GM12878 (cell line): ENCODE results near the gene ZBED4. TPM values are rescaled to one million over a fixed set of nuclear protein-coding genes. Genes with fewer than 3 reads are reported as not detected.

Source experiments
- ATAC-seq: fragments of 200-7000 bp; cut with Tn5 transposase; 3 replicates; pipeline ENCODE4 v1.9.1; 2020; ENCODE audit warnings: mild to moderate bottlenecking, moderate library complexity
- BruUV-seq: library from RNA; stranded (reverse); fragments of 400-500 nt; replicated peaks from 2 replicates; lab custom pipeline; 2021; lab: Mats Ljungman, UMichigan
- CTCF ChIA-PET: fragments of 300-600 bp; sonication (Branson Sonifier 250); formaldehyde crosslinking; extraction: SDS; loops from one replicate; lab custom pipeline; 2021; ENCODE audit warnings: inconsistent platforms; lab: Yijun Ruan, JAX
- POLR2A ChIA-PET: fragments of 350-600 bp; formaldehyde crosslinking; extraction: SDS; loops from one replicate; lab custom pipeline; 2021; ENCODE audit warnings: inconsistent platforms; lab: Charles Lee
- RAD21 ChIA-PET: fragments of 300-600 bp; sonication (Branson Sonifier 250); formaldehyde crosslinking; loops from one replicate; lab custom pipeline; 2023; ENCODE audit warnings: antibody characterized with exemption; ENCODE audit not compliant: unreplicated experiment; lab: Charles Lee
- SMC1A ChIA-PET: fragments of 300-600 bp; sonication (Branson Sonifier 250); formaldehyde crosslinking; loops from one replicate; lab custom pipeline; 2023; ENCODE audit not compliant: unreplicated experiment, uncharacterized antibody; lab: Charles Lee
- DNase-seq: peaks from one replicate; pipeline ENCODE4 v3.0.0-alpha.2; 2011; ENCODE audit warnings: low read depth, low spot score
- FAIRE-seq: peaks from 3 replicates; lab custom pipeline; 2011; peaks lifted over from hg19 to GRCh38; lab: Jason Lieb, UNC
- H2AFZ ChIP-seq: 2 replicates; pipeline ENCODE4 v1.6.0; 2011; ENCODE audit warnings: low read depth, low read length, control low read depth; ENCODE audit not compliant: control insufficient read depth
- H3K27ac ChIP-seq: 2 replicates; pipeline ENCODE4 v1.5.1; 2011; ENCODE audit warnings: control low read depth; ENCODE audit not compliant: control insufficient read depth, insufficient read depth
- H3K27me3 ChIP-seq, 2 experiments: replicated peaks in 1 of 2; 2 replicates each; pipeline versions ENCODE4 v1.6.0 to v1.6.1; 2011; ENCODE audit warnings: low read length in 1 of 2; ENCODE audit not compliant: control insufficient read depth in 2 of 2, insufficient read depth in 2 of 2
- H3K36me3 ChIP-seq, 2 experiments: 2 replicates each; pipeline ENCODE4 v1.5.1; 2011; ENCODE audit warnings: low read length in 1 of 2; ENCODE audit not compliant: control insufficient read depth in 2 of 2, insufficient read depth in 2 of 2
- H3K4me1 ChIP-seq: 2 replicates; pipeline ENCODE4 v1.6.1; 2011; ENCODE audit warnings: mild to moderate bottlenecking, low read length, moderate library complexity, mixed read lengths; ENCODE audit not compliant: control insufficient read depth, insufficient read depth
- H3K4me2 ChIP-seq: 2 replicates; pipeline ENCODE4 v1.6.0; 2011; ENCODE audit warnings: control low read depth; ENCODE audit not compliant: control insufficient read depth, insufficient read depth
- H3K4me3 ChIP-seq: fragments of 200-600 bp; sonication (generic); 2 replicates; pipeline ENCODE4 v1.5.1; 2016
- H3K79me2 ChIP-seq: 2 replicates; pipeline ENCODE4 v1.6.0; 2011; ENCODE audit warnings: low read length; ENCODE audit not compliant: control insufficient read depth, insufficient read depth
- H3K9ac ChIP-seq: 2 replicates; pipeline ENCODE4 v1.8.0; 2011; ENCODE audit warnings: low read length, control low read depth, mixed read lengths; ENCODE audit not compliant: control insufficient read depth, insufficient read depth
- H3K9me3 ChIP-seq: replicated peaks from 3 replicates; pipeline ENCODE4 v1.5.1; 2011; ENCODE audit warnings: mild to moderate bottlenecking, low read length; ENCODE audit not compliant: control insufficient read depth, insufficient read depth
- H4K20me1 ChIP-seq: 2 replicates; pipeline ENCODE4 v1.6.0; 2011; ENCODE audit not compliant: control insufficient read depth, insufficient read depth
- BHLHE40 ChIP-seq, 2 experiments: fragments of 450-650 bp in 1 of 2; IDR thresholded peaks; 2 replicates each; pipeline ENCODE4 v1.6.1; 2011 to 2017; ENCODE audit warnings: low read depth in 2 of 2, borderline replicate concordance in 1 of 2, improper control_type of control experiment in 1 of 2, low read length in 1 of 2, mild to moderate bottlenecking in 1 of 2
- MTA2 ChIP-seq: fragments of 450-650 bp; IDR thresholded peaks from 2 replicates; pipeline ENCODE4 v1.6.1; 2016; ENCODE audit warnings: low read depth, mild to moderate bottlenecking, moderate library complexity
- MXI1 ChIP-seq: fragments of 150-350 bp; IDR thresholded peaks from 2 replicates; pipeline ENCODE4 v1.6.1; 2011; ENCODE audit warnings: low read depth, mild to moderate bottlenecking, inconsistent platforms, low read length, improper control_type of control experiment
- NKRF ChIP-seq: fragments of 450-650 bp; conservative IDR thresholded peaks from 2 replicates; pipeline ENCODE4 v1.6.1; 2017; ENCODE audit warnings: mild to moderate bottlenecking, moderate library complexity
- POLR2AphosphoS5 ChIP-seq: IDR thresholded peaks from 2 replicates; pipeline ENCODE4 v1.6.1; 2011; ENCODE audit warnings: mild to moderate bottlenecking, low read length, inconsistent platforms
- RBBP5 ChIP-seq: fragments of 200-600 bp; sonication (generic); conservative IDR thresholded peaks from 2 replicates; pipeline ENCODE4 v1.6.1; 2016
- SIN3A ChIP-seq: IDR thresholded peaks from 2 replicates; pipeline ENCODE4 v1.6.1; 2012; ENCODE audit warnings: low read depth, low read length, improper control_type of control experiment
- SKIL ChIP-seq: fragments of 450-650 bp; IDR thresholded peaks from 2 replicates; pipeline ENCODE4 v1.6.1; 2017; ENCODE audit warnings: mild to moderate bottlenecking, low read depth, inconsistent platforms; ENCODE audit not compliant: poor library complexity, severe bottlenecking
- ZNF274 ChIP-seq: IDR thresholded peaks from one replicate; pipeline ENCODE4 v1.8.0; 2011; ENCODE audit not compliant: insufficient read length, insufficient read depth
- WGBS: methylation state at CpG from one replicate; pipeline ENCODE4 v1.1.6; 2016; ENCODE audit warnings: low lambda C conversion rate; ENCODE audit not compliant: insufficient replicate concordance, insufficient coverage; ENCODE audit errors: missing lambda C conversion rate; 5-methylcytosine and 5-hydroxymethylcytosine counted together
- in situ Hi-C: fragments of 300-500 bp; cut with MboI; formaldehyde crosslinking; loops from 9 replicates; pipeline ENCODE4 v1.14.3; 2018; ENCODE audit warnings: mixed read lengths
- intact Hi-C: fragments of 100-400 bp; cut with micrococcal nuclease; formaldehyde crosslinking; loops from one replicate; pipeline ENCODE4 v1.14.2; 2022; ENCODE audit not compliant: unreplicated experiment
- polyA plus RNA-seq, 11 experiments: library from polyadenylated mRNA; depleted of rRNA in 4 of 11; unstranded in 6 of 11; stranded (reverse) in 5 of 11; fragments of >200 nt; fragmentation: Nextera tagmentation in 4 of 11; fragmentation: Illumina TruSeq in 1 of 11; extraction: Ambion mirVana in 4 of 11; extraction: Trizol in 1 of 11; gene quantifications; 1 replicate in 1 of 11; 2 replicates in 10 of 11; pipeline versions ENCODE4 v1.2.1 to v1.2.3, GENCODE V29; 2011 to 2016; ENCODE audit warnings: inconsistent platforms in 2 of 11, missing spikeins in 2 of 11, low read depth in 1 of 11
- total RNA-seq, 4 experiments: library from RNA; depleted of rRNA in 3 of 4; stranded (reverse); fragments of >200 nt in 3 of 4; fragmentation: Illumina TruSeq in 1 of 4; extraction: Trizol in 1 of 4; gene quantifications; 2 replicates each; pipeline versions ENCODE4 v1.2.1 to v1.2.3, GENCODE V29; 2013 to 2021

ZBED4 gene
- total and polyA plus RNA-seq, 10 of the 15 experiments (the other 5 are each of a cell fraction or from before 2014, with no cell fraction given) = 2.3 to 21.6 (median 12.8) TPM

GRCh38 chr22:49825436-49825835, 28.2 kb upstream of the ZBED4 start:
- intact Hi-C loops = no loop called here
- no peak for ATAC-seq
- Histone ChIP-seq H3K27ac (peak overlapping the region; percentile 37), H3K36me3 (peaks cover 21 to 25% of the 10 kb centered on the region in 2 experiments), H4K20me1 (peaks cover 16% of the 10 kb centered on the region), H3K9me3 (peaks cover 1% of the 10 kb centered on the region), H2AFZ (no peak overlapping the region), H3K27me3 (no peaks in the 10 kb centered on the region), H3K4me1 (peaks cover 35% of the 10 kb centered on the region), H3K79me2 (peaks cover 64% of the 10 kb centered on the region), H3K4me3 (peak overlapping the region; percentile 89), H3K4me2 (peak overlapping the region; percentile 80), H3K9ac (peak overlapping the region; percentile 73)
- no peak for DNase-seq
- FAIRE-seq = no peak
- ChIA-PET POLR2A (interaction anchor here (0.9 to 1.3 kb wide), 3 partner anchors 29 to 56 kb away, joined by 3 to 4 read pairs (median 4); no protein-coding TSS in a partner anchor), CTCF (interaction anchor here (1.4 kb wide), 1 partner anchor 30 kb away, joined by 4 read pairs; no protein-coding TSS in a partner anchor), SMC1A (interaction anchor here (1.0 kb wide), 1 partner anchor 30 kb away, joined by 4 read pairs; no protein-coding TSS in a partner anchor), RAD21 (interaction anchor here (1.2 to 1.4 kb wide), 2 partner anchors 55 to 56 kb away, joined by 3 to 7 read pairs; no protein-coding TSS in a partner anchor)
- 73% methylated on average over 10 of the region's 10 CpGs for WGBS
- in situ Hi-C loops = no loop called here
- BruUV-seq = no TSS peak
- no peak for TF ChIP-seq RBBP5

DNA sequence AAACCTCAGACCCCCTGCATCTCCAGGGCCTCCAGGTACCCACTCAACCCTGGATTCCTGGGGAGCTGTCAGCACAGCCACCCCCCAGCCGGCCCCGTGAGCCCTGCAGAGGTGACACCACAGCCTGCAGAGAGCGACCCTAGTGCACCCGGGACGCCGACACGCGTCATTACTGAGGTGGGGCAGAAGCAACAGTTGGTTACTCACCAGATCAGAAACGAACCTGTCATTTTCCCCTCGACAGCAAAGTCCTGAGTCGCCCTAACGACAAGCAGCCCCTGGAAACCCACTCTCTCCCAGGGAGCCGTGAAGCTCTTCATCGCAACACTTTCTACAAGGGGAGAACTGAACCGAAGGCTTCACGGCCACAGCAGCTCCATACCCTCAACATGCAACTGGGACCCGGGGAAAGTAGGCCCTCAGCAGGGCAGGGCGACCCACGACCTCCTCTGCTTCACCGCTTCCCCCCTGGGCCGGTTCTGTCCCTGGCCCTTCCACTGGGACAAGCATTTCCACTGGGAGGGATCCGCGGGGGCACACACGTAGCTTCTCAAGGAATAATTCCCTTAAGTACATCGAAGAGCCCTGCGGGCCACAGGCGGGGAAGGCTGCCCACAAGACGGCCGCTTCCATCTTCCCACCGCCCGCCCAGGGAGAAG, 27.6 kb upstream of the ZBED4 start:
- intact Hi-C loops = loop anchor here (2.0 kb wide), 1 partner anchor 93 kb away; the partner anchor contains the start of genes ALG12 and CRELD2
- CTCF ChIA-PET = interaction anchor here (0.7 to 1.4 kb wide), 3 partner anchors 13 to 30 kb away, joined by 3 to 4 read pairs (median 3); no protein-coding TSS in a partner anchor
- peaks cover 16% of the 10 kb centered on the region for H4K20me1 ChIP-seq

More for the DNA sequence above, 27.6 kb upstream of the ZBED4 start:
- DNase-seq (no peak), ATAC-seq (peak; percentile 67), FAIRE-seq (no peak)
- H3K27me3 ChIP-seq = no peaks in the 10 kb centered on the region
- H3K4me2 ChIP-seq = peak overlapping the region; percentile 80
- BruUV-seq = no TSS peak
- peaks cover 3% of the 10 kb centered on the region for H3K9me3 ChIP-seq
- in situ Hi-C loops = no loop called here
- TF ChIP-seq NKRF = 0 out of 2 replicates have a peak, but pooled peaks have one; percentile 8
- TF ChIP-seq ZNF274 = no peak
- TF ChIP-seq SKIL = no peak
- peak; percentile 48; the same call in 1 of the 2 replicates for TF ChIP-seq MXI1
- 0 out of 2 replicates have a peak, but pooled peaks have one; percentile 49 for TF ChIP-seq SIN3A
- TF ChIP-seq POLR2AphosphoS5 = peak; percentile 45; the same call in 1 of the 2 replicates
- TF ChIP-seq MTA2 = no peak
- peak in 1 of 2 experiments; percentile 27; a peak in 1 of 4 replicates for TF ChIP-seq BHLHE40 (IDR thresholded peaks at IDR 0.05; ENCODE audit: borderline replicate concordance in 1 of 2, low read depth in 2 of 2, low read length in 1 of 2)
- ChIA-PET POLR2A (interaction anchor here (0.9 to 1.3 kb wide), 4 partner anchors 28 to 55 kb away, joined by 3 to 6 read pairs (median 4); no protein-coding TSS in a partner anchor), SMC1A (interaction anchor here (1.6 kb wide), 1 partner anchor 55 kb away, joined by 4 read pairs; no protein-coding TSS in a partner anchor), RAD21 (interaction anchor here (1.2 to 1.4 kb wide), 2 partner anchors 54 to 55 kb away, joined by 3 to 7 read pairs; no protein-coding TSS in a partner anchor)
- H3K4me1 ChIP-seq = peaks cover 35% of the 10 kb centered on the region
- peak overlapping the region; percentile 78 for H3K27ac ChIP-seq
- 3% methylated on average over 31 of the region's 31 CpGs for WGBS
- H3K36me3 ChIP-seq = peaks cover 16 to 20% of the 10 kb centered on the region in 2 experiments; a peak in 3 of 4 replicates
- H2AFZ ChIP-seq = no peak overlapping the region
- H3K79me2 ChIP-seq = peaks cover 58% of the 10 kb centered on the region
- H3K4me3 ChIP-seq = peak overlapping the region; percentile 89
- peak overlapping the region; percentile 73 for H3K9ac ChIP-seq
